Nephron progenitor cell (in vitro differentiated cells): ENCODE data around the gene GALNT6.

Experiments used
- DNase-seq: peaks from one replicate; pipeline ENCODE4 v3.0.0; 2021
- H3K27ac Mint-ChIP-seq: 2 replicates; pipeline ENCODE4 v1.8.0; 2021; ENCODE audit warnings: mild to moderate bottlenecking, moderate library complexity, mixed read lengths
- H3K27me3 Mint-ChIP-seq: 2 replicates; pipeline ENCODE4 v1.8.0; 2021; ENCODE audit warnings: mild to moderate bottlenecking, low read depth, mixed read lengths; ENCODE audit not compliant: poor library complexity
- H3K36me3 Mint-ChIP-seq: 2 replicates; pipeline ENCODE4 v1.8.0; 2021; ENCODE audit warnings: low read depth, mixed read lengths
- H3K4me1 Mint-ChIP-seq: 2 replicates; pipeline ENCODE4 v1.8.0; 2021; ENCODE audit warnings: mixed read lengths
- H3K4me3 Mint-ChIP-seq: 2 replicates; pipeline ENCODE4 v1.8.0; 2021; ENCODE audit warnings: mild to moderate bottlenecking, moderate library complexity, mixed read lengths
- H3K9me3 Mint-ChIP-seq: 2 replicates; pipeline ENCODE4 v1.8.0; 2021; ENCODE audit warnings: mild to moderate bottlenecking, moderate library complexity, mixed read lengths
- CTCF ChIP-seq: fragments of 200-600 bp; sonication (generic); IDR thresholded peaks from 2 replicates; pipeline ENCODE4 v1.5.0; 2021; ENCODE audit warnings: antibody characterized with exemption

Gene GALNT6

GRCh38 chr12:51335931-51336330 lies 55.3 kb downstream of the GALNT6 start:
- H3K4me1 Mint-ChIP-seq, result peaks cover 6% of the 10 kb centered on the region
- no peak overlapping the region for H3K4me3 Mint-ChIP-seq
- no peak for DNase-seq
- no peaks in the 10 kb centered on the region for H3K9me3 Mint-ChIP-seq
- no peak for TF ChIP-seq CTCF
- H3K27ac Mint-ChIP-seq, result no peak overlapping the region
- H3K36me3 Mint-ChIP-seq, result no peaks in the 10 kb centered on the region
- peaks cover 21% of the 10 kb centered on the region for H3K27me3 Mint-ChIP-seq

GRCh38 chr12:51334764-51335163 lies 56.4 kb downstream of the GALNT6 start:
- Mint-ChIP-seq H3K4me1 (peaks cover 11% of the 10 kb centered on the region), H3K9me3 (no peaks in the 10 kb centered on the region), H3K4me3 (no peak overlapping the region), H3K27me3 (peaks cover 23% of the 10 kb centered on the region), H3K36me3 (no peaks in the 10 kb centered on the region), H3K27ac (no peak overlapping the region)
- no peak for TF ChIP-seq CTCF
- no peak for DNase-seq

- Mint-ChIP-seq H3K4me1 (peaks cover 18% of the 10 kb centered on the region), H3K36me3 (no peaks in the 10 kb centered on the region), H3K27ac (no peak overlapping the region), H3K27me3 (peaks cover 21% of the 10 kb centered on the region), H3K9me3 (no peaks in the 10 kb centered on the region), H3K4me3 (no peak overlapping the region)
- DNase-seq, result no peak
- no peak for TF ChIP-seq CTCF
Observed at GRCh38 chr12:51333536-51333935, 57.7 kb downstream of the GALNT6 start.

GRCh38 chr12:51330186-51330585 lies 61.0 kb downstream of the GALNT6 start:
- Mint-ChIP-seq H3K4me3 (no peak overlapping the region), H3K27me3 (peaks cover 14% of the 10 kb centered on the region), H3K9me3 (no peaks in the 10 kb centered on the region), H3K36me3 (no peaks in the 10 kb centered on the region), H3K4me1 (peaks cover 18% of the 10 kb centered on the region), H3K27ac (no peak overlapping the region)
- TF ChIP-seq CTCF, result no peak
- no peak for DNase-seq

GRCh38 chr12:51329742-51330141 lies 61.5 kb downstream of the GALNT6 start:
- Mint-ChIP-seq H3K27ac (no peak overlapping the region), H3K9me3 (no peaks in the 10 kb centered on the region), H3K4me1 (peaks cover 18% of the 10 kb centered on the region), H3K27me3 (peaks cover 13% of the 10 kb centered on the region), H3K4me3 (no peak overlapping the region), H3K36me3 (no peaks in the 10 kb centered on the region)
- no peak for TF ChIP-seq CTCF
- DNase-seq, result no peak

- Mint-ChIP-seq H3K27me3 (peaks cover 9% of the 10 kb centered on the region), H3K4me1 (peaks cover 18% of the 10 kb centered on the region), H3K4me3 (no peak overlapping the region), H3K9me3 (no peaks in the 10 kb centered on the region), H3K27ac (no peak overlapping the region), H3K36me3 (no peaks in the 10 kb centered on the region)
- no peak for DNase-seq
- no peak for TF ChIP-seq CTCF
Observed at GRCh38 chr12:51328587-51328986, 62.6 kb downstream of the GALNT6 start.
